ENCODE results near the gene RAD52.

- TF ChIP-seq POLR2AphosphoS5 (IDR thresholded peaks at IDR 0.05; ENCODE audit: low read depth), result peak; percentile 68; the same call in 1 of the 2 replicates
- TF ChIP-seq CTCF (IDR thresholded peaks at IDR 0.05; ENCODE audit: insufficient read depth, low read length), result no peak
- TF ChIP-seq REST (IDR thresholded peaks at IDR 0.05; ENCODE audit: insufficient replicate concordance, low read depth), result no peak
- TF ChIP-seq SPI1 (IDR thresholded peaks at IDR 0.05; ENCODE audit: borderline replicate concordance, low read depth), result peak; percentile 80
These were observed 33.3 kb downstream of the RAD52 start for GRCh38 chr12:916240-916639.

Measured in HL-60 (cell line).